ENCODE measurements around the gene TMEM87A. TPM values are rescaled to one million over a fixed set of nuclear protein-coding genes. Genes with fewer than 3 reads are reported as not detected.

TMEM87A gene
- total and polyA plus RNA-seq, 9 donors, result 31.4 to 74.3 (median 43.0) TPM

DNA sequence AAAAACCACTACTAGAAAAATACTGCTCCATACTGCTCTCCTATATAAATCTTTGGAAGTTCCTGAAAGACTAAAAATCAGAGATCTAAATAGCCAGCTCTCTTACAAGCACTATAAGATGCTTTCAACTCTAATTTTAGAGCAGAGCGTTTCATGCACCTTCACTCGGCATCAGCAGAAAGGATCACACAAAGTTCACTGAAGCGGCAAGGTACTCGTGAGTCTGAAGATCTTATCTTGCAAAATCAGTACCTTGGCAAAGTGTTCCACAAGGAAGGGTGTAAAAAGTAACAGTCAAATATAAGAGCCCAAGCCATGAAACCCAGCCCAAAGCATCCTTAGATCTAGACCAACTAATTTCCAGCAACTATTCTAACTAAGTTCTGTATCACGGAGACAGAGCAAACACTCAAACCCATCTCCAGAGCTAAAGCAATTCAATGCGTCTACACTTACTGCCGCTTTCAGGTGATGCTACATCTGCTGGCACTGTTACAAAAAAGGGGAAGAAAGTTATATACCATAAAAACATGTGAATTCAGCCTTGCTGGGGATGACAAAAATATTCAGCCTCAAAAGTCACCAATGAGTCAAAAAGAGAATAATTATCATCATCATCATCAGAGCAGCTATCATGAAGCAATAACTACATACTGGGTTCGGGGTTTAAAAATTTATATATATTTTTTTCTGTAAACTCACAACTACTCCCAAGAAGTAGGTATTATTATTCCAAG is 81.5 kb downstream of the TMEM87A start:
- H3K9me3 ChIP-seq, result no peaks in the 10 kb centered on the region
- intact Hi-C loops (cut with DNase I), result no loop called here
- no peaks in the 10 kb centered on the region for H3K27me3 ChIP-seq
- TF ChIP-seq EP300 (IDR thresholded peaks at IDR 0.05) (no peak), POLR2A (IDR thresholded peaks at IDR 0.05) (no peak)
- TF ChIP-seq, protein P1, sequence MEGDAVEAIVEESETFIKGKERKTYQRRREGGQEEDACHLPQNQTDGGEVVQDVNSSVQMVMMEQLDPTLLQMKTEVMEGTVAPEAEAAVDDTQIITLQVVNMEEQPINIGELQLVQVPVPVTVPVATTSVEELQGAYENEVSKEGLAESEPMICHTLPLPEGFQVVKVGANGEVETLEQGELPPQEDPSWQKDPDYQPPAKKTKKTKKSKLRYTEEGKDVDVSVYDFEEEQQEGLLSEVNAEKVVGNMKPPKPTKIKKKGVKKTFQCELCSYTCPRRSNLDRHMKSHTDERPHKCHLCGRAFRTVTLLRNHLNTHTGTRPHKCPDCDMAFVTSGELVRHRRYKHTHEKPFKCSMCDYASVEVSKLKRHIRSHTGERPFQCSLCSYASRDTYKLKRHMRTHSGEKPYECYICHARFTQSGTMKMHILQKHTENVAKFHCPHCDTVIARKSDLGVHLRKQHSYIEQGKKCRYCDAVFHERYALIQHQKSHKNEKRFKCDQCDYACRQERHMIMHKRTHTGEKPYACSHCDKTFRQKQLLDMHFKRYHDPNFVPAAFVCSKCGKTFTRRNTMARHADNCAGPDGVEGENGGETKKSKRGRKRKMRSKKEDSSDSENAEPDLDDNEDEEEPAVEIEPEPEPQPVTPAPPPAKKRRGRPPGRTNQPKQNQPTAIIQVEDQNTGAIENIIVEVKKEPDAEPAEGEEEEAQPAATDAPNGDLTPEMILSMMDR (IDR thresholded peaks at IDR 0.05), result no peak
- H3K4me1 ChIP-seq (ENCODE audit: insufficient read depth), result no peaks in the 10 kb centered on the region
- no peak for DNase-seq
- H3K4me3 ChIP-seq, result no peak overlapping the region
- 86 to 93% (median 91%) methylated on average over 8 of the region's 8 CpGs for whole genome bisulfite sequencing, 3 donors
- no peak overlapping the region for H3K27ac ChIP-seq
- no peaks in the 10 kb centered on the region for H3K36me3 ChIP-seq

DNA sequence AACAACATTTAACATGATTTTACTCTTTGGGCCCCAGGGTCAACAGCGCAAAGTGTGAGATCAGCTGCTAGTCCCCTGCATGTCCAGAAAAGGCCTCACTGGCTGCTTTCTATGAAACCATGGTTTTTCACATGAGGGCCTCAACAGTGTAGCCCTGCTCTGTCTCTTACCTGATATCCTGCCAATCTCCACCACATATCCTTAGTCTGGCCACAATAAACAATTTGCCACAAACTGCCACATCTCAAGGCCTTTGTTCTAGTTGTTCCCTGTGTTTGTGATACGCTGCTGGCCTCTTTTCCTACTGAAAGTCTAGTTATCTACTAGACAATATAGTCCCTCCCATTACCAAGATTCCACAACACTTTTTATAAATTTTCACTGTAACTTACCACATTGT is 82.9 kb downstream of the TMEM87A start:
- H3K4me1 ChIP-seq (ENCODE audit: insufficient read depth), result no peaks in the 10 kb centered on the region
- no peaks in the 10 kb centered on the region for H3K9me3 ChIP-seq
- H3K27me3 ChIP-seq, result no peaks in the 10 kb centered on the region
- TF ChIP-seq POLR2A (IDR thresholded peaks at IDR 0.05), result no peak
- TF ChIP-seq EP300 (IDR thresholded peaks at IDR 0.05), result no peak
- TF ChIP-seq, protein P1 (IDR thresholded peaks at IDR 0.05), result no peak
- no peaks in the 10 kb centered on the region for H3K36me3 ChIP-seq
- no peak for DNase-seq
- H3K4me3 ChIP-seq, result no peak overlapping the region
- WGBS, 3 donors, result 96 to 100% (median 98%) methylated on average over 2 of the region's 2 CpGs
- intact Hi-C loops (cut with DNase I), result no loop called here
- H3K27ac ChIP-seq, result no peak overlapping the region

DNA sequence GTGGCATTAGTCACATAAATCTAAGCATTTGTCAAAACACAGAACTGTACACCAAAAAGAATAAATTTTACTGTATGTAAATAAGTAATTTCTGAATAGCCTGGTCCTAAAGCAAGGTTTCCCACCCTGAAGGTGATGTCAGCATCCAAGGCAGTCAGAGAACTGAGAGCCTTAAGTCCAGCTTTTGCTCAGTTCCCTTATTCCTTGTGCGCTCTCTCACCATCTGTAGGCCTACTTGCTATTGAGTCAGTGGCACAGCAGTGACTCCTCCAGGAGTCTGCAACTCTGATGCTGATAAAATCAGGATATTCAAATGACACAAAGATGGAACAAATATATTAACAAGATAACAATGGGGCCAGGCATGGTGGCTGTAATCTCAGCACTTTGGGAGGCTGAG is 87.4 kb downstream of the TMEM87A start:
- intact Hi-C loops (cut with DNase I), result loop anchor here in 1 of 4 donors (5.0 kb wide), 1 partner anchor 1772 kb away; no protein-coding TSS in a partner anchor
- no peaks in the 10 kb centered on the region for H3K4me1 ChIP-seq (ENCODE audit: insufficient read depth)
- H3K27me3 ChIP-seq, result no peaks in the 10 kb centered on the region
- DNase-seq, result no peak
- no peak overlapping the region for H3K4me3 ChIP-seq
- WGBS, 3 donors, result 96 to 100% (median 98%) methylated on average over 1 of the region's 1 CpG
- H3K36me3 ChIP-seq, result no peaks in the 10 kb centered on the region
- H3K27ac ChIP-seq, result no peak overlapping the region
- TF ChIP-seq EP300 (IDR thresholded peaks at IDR 0.05) (no peak), POLR2A (IDR thresholded peaks at IDR 0.05) (no peak)
- TF ChIP-seq, protein P1 (IDR thresholded peaks at IDR 0.05), result no peak
- H3K9me3 ChIP-seq, result no peaks in the 10 kb centered on the region

DNA sequence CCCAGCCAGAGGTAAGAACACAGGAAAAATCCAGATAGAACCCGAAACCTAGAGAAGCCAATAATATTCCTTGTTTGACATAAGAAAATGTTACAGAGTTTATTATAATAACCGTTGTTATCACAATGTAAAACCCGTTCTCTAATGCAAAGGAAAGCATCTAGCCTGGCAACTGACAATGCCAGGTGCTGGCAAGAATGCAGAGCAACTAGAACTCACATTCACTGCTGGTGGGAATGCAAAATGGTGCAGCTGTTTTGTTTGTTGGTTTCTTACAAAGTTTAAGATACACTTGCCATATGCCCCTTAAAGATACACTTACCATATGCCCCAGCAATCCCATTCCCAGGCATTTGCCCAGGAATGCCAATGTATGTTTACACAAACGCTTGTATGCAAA is 88.5 kb downstream of the TMEM87A start:
- no peaks in the 10 kb centered on the region for H3K9me3 ChIP-seq
- no peaks in the 10 kb centered on the region for H3K4me1 ChIP-seq (ENCODE audit: insufficient read depth)
- TF ChIP-seq, protein P1 (IDR thresholded peaks at IDR 0.05), result no peak
- TF ChIP-seq EP300 (IDR thresholded peaks at IDR 0.05) (no peak), POLR2A (IDR thresholded peaks at IDR 0.05) (no peak)
- H3K27ac ChIP-seq, result no peak overlapping the region
- 92 to 97% (median 93%) methylated on average over 4 of the region's 4 CpGs for WGBS, 3 donors
- no peaks in the 10 kb centered on the region for H3K27me3 ChIP-seq
- intact Hi-C loops (cut with DNase I), result loop anchor here in 1 of 4 donors (5.0 kb wide), 1 partner anchor 1773 kb away; no protein-coding TSS in a partner anchor
- H3K4me3 ChIP-seq, result no peak overlapping the region
- DNase-seq, result no peak
- no peaks in the 10 kb centered on the region for H3K36me3 ChIP-seq

Measured in ovary (tissue), 9 donors.